HG03103 (cell line): ENCODE measurements around the gene CTNNB1.

Experiments used
- ATAC-seq: cut with Tn5 transposase; IDR thresholded peaks from one replicate; pipeline ENCODE4 v1.9.1; 2021; ENCODE audit warnings: low read depth; ENCODE audit not compliant: unreplicated experiment

Gene CTNNB1

GRCh38 chr3:41213588-41213987 is 14.3 kb downstream of the CTNNB1 start:
- no peak for ATAC-seq

GRCh38 chr3:41216422-41216821 is 17.1 kb downstream of the CTNNB1 start:
- no peak for ATAC-seq

GRCh38 chr3:41216993-41217392 is 17.7 kb downstream of the CTNNB1 start:
- no peak for ATAC-seq

GRCh38 chr3:41219424-41219823 is 20.1 kb downstream of the CTNNB1 start:
- ATAC-seq, result no peak

- no peak for ATAC-seq
Observed at GRCh38 chr3:41220906-41221677, 21.8 kb downstream of the CTNNB1 start.

- no peak for ATAC-seq
Observed at GRCh38 chr3:41222012-41222411, 22.7 kb downstream of the CTNNB1 start.

- no peak for ATAC-seq
Observed at GRCh38 chr3:41222501-41222900, 23.2 kb downstream of the CTNNB1 start.

GRCh38 chr3:41223078-41223477 is 23.8 kb downstream of the CTNNB1 start:
- ATAC-seq, result no peak

- ATAC-seq, result no peak
Observed at GRCh38 chr3:41223691-41224090, 24.4 kb downstream of the CTNNB1 start.

GRCh38 chr3:41224120-41224806 is 25.0 kb downstream of the CTNNB1 start:
- no peak for ATAC-seq

- no peak for ATAC-seq
Observed at GRCh38 chr3:41234823-41235721, 35.8 kb downstream of the CTNNB1 start.

GRCh38 chr3:41236228-41236627 is 36.9 kb downstream of the CTNNB1 start:
- ATAC-seq, result no peak

- ATAC-seq, result no peak
Observed at GRCh38 chr3:41237907-41238306, 38.6 kb downstream of the CTNNB1 start.

- ATAC-seq, result no peak
Observed at GRCh38 chr3:41239587-41239986, 40.3 kb downstream of the CTNNB1 start.

GRCh38 chr3:41241161-41241560 is 41.9 kb downstream of the CTNNB1 start:
- ATAC-seq, result no peak

GRCh38 chr3:41241800-41242571 is 42.7 kb downstream of the CTNNB1 start:
- ATAC-seq, result no peak

GRCh38 chr3:41243183-41243582 is 43.9 kb downstream of the CTNNB1 start:
- ATAC-seq, result no peak

- ATAC-seq, result no peak
Observed at GRCh38 chr3:41244620-41245336, 45.5 kb downstream of the CTNNB1 start.

- no peak for ATAC-seq
Observed at GRCh38 chr3:41247055-41248004, 48.0 kb downstream of the CTNNB1 start.
